Measurements from ENCODE around the gene RBBP8NL. TPM values are rescaled to one million over a fixed set of nuclear protein-coding genes. Genes with fewer than 3 reads are reported as not detected.

Gene RBBP8NL
- polyA plus RNA-seq, 1 donor: 1.3 TPM

DNA sequence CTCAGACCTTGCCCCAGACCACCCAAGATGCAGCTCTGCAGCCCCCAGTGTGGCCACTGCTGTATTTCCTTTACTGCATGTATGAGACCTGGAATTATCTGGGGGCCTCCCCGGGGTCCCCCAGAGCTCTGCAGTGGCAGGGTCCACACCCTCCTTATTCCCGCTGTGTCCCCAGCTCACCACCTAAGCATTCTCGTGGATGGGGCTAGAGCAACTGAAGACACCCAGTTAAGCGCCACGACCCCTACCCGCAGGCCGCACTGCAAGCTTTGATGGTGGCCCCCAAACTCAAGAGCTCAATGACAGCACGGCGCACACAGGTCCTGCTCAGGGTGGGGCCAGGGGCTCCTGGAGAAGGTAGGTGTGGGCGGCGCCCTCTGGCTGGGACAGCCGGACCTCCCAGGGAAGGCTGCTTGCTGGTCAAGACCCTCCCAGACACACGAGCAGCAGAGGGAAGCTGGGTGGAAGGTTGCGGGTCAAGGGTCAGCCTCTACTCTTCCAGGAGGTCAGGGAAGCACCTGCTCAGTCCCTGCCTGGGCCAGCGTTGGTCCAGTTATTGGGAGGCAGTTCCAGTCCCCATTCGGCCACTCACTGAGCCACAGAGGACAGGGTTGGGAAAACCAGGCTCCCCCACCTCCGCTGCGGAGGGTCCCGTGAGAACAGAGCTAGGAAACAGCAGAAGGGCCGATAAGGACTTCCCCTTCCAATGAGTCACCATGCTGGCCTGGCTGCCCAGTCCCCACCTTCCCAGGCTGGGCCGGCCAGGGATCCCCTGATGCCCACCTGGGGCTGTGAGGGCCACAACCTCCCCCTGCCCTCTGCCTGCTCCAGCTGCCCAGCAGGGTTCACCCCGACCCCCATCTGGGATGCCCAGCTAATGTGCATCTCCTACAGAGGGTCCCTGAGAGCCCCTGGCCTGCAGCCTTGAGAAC lies 63.2 kb downstream of the RBBP8NL start:
- no peak for DNase-seq

DNA sequence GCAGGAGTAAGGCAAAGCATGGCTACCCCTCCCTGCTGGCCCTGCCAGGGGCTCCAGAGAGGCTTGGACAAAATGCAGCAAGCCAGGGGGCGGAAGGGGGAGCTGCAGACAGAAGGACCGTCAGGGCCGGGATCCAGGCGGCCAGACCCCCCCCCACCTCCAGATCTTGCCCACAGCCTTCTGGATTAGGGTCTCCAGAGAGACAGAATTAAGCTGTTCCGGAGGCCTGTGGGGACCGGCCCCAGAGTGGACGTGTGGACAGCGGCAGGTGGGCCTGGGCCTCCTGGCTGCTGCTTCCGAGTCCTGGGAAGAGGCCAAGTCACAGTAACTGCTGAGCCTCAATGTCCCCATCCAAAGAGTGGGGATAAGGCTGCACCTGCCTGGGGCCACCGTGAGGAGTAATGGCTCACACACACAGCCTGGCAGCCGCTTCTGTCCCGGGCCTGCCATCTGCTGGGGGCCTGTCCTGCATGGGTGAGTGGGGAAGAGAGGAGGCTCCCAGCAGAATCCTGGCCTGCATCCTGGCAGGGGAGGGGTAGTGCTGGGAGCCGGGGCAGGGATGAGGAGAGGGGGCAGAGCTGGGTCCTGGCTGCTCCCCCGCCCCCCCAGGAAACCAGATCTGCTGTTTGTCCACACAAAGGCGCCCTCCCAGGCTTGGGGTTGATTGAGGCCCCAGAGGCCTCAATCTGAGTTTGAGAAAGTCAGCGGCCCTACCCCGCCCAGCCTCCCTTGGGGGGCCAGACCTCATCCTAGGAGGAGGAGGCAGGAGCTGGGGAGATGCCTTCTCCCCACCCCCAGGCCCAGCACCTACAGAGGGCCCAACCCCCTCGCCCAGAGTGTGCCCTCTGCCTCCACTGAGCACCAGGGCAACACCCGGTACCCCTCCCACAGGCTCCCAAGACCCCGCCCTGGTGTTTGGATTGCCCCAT lies 64.1 kb downstream of the RBBP8NL start:
- no peak for DNase-seq

DNA sequence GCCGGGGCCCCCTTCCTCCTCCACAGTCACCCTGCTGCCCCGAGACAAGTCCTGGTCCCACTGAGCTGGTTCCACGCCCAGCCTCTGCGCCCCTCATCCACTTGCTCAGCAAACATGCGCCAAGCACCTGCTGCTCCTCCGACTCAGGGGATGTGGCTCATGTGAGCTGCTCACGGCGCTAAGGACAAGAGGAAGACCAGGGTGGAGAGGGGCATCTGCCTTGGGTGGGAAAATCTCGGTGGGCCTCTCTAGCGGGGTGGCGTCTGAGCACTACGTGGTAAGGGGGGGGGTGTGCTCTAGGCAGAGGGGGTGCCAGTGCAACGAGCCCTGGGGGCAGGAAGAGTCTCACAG lies 64.8 kb downstream of the RBBP8NL start:
- no peak for DNase-seq

DNA sequence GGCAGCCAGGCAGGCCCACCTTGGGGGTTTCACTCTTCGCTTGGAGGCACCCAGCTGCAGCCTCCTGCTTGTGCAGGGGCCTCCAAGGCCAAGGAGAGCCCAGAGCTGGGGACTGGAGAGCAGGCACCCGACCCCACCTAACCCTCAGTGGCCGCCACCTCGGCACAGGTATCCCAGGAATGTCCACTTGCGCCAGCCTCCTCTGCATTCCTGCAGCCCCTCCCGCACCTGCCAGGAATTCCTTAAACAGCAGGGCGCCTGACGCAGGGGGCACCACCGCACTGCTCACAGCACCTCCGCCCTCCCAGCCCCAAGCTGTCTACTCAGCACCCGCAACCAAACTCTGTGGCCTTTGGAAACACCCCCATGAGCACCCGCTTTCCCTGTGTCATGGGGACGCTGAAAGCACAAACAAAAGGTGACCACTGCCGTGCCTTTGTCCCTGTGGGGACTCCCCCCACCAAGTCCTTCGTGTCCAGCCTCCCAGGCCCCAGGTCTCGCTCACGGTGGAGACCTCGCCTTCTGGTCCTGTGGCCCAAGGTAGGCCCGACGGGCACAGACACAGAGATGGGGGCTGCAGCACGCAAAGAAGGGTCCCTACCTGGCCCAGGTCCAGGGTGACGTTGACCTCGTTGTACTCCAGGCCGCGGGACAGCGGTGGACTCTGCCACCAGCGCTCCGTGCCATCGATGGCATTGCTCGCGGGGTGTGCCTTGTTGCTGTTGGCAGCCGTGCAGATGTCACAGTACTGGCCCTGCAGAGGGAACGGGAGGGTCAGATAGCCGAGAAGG lies 65.3 kb downstream of the RBBP8NL start:
- DNase-seq: no peak

DNA sequence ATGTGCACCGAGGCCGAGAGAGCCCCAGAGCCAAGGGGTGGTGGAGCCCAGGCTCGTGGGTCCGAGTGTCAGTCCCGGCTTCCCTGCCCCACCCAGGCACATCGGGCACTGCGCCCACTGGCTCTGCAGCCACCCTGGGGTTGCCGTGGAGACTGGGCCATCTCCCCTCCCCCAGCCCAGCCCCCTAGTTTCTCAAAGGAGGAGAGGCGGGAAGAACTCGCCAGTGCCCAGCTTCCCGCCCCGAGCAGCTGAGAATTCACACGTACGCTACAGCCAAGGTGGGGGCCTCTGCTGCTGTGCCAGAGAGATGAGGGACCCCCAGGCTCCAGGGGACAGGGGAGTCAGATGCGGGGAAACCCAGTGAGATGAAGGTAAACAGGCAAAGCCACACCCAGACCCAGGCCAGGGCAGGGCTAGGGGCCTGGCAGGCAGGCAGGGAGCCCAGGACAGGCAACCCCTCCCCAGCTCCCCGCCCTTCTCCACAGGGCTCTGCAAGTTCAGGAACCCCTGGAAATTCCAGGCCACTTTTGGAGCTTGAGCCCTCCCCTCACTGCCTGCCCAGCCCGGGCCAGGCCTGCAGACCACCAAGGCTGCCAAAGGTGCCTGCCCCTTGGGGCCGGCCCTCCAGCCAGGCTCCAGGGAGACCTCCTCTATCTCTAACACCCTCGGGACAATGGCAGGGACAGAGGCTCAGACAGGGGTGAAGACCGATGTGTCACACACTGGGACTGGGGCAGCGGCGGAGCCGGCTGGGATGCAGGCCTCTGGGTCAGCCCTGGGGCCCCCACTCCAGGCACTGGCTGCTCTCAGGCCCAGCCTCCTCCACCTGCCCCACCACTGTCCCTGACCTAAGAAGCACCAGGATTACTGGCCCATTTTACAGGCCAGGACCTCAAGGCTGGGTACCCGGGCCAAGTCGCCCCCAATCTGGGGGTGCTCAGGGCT lies 66.2 kb downstream of the RBBP8NL start:
- DNase-seq: no peak

Other genes with a start within 250 kb of the RBBP8NL start
- gene MTG2, start 244.5 kb downstream of the RBBP8NL start, polyA plus RNA-seq (ENCODE audit: insufficient read length): 38.3 TPM
- 0.15 TPM for gene HRH3, start 207.3 kb downstream of the RBBP8NL start, polyA plus RNA-seq (ENCODE audit: insufficient read length)
- gene OSBPL2, start 189.0 kb downstream of the RBBP8NL start, polyA plus RNA-seq (ENCODE audit: insufficient read length): 43.6 TPM
- gene ADRM1, start 124.5 kb downstream of the RBBP8NL start, polyA plus RNA-seq (ENCODE audit: insufficient read length): 37.6 TPM
- 119 TPM for gene LAMA5, start 60.2 kb downstream of the RBBP8NL start, polyA plus RNA-seq (ENCODE audit: insufficient read length)
- 686 TPM for gene RPS21, start 40.4 kb downstream of the RBBP8NL start, polyA plus RNA-seq (ENCODE audit: insufficient read length)
- gene CABLES2, start 20.3 kb downstream of the RBBP8NL start, polyA plus RNA-seq (ENCODE audit: insufficient read length): 10.0 TPM
- 6.9 TPM for gene GATA5, start 48.5 kb upstream of the RBBP8NL start, polyA plus RNA-seq (ENCODE audit: insufficient read length)
- 2.0 TPM for gene SLCO4A1, start 215.0 kb upstream of the RBBP8NL start, polyA plus RNA-seq (ENCODE audit: insufficient read length)